NCI-H1105 (cell line): ENCODE measurements around the gene SUFU.

Experiments
- DNase-seq: peaks from one replicate; lab custom pipeline; 2025; lab: John Stamatoyannopoulos, UW

The SUFU gene

DNA sequence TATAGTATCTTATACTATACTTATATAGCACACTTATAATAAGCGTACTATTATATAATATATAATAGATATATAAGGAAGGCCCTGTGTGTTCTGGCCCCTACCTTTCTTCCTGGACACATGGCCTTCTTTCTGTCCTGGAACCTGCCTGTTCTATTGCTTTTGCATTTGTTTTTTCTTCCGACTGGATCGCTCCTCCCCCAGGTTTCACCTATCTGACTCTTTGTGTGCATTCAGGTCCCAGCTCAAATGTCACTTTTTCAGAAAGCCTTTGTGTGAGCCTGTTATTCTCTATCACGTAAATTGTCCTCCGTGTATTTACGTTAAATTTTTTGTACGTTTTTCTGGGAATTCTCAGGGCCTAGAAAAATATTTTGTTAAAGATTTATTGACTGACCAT lies 137.6 kb downstream of the SUFU start:
- peak; percentile 24 for DNase-seq

DNA sequence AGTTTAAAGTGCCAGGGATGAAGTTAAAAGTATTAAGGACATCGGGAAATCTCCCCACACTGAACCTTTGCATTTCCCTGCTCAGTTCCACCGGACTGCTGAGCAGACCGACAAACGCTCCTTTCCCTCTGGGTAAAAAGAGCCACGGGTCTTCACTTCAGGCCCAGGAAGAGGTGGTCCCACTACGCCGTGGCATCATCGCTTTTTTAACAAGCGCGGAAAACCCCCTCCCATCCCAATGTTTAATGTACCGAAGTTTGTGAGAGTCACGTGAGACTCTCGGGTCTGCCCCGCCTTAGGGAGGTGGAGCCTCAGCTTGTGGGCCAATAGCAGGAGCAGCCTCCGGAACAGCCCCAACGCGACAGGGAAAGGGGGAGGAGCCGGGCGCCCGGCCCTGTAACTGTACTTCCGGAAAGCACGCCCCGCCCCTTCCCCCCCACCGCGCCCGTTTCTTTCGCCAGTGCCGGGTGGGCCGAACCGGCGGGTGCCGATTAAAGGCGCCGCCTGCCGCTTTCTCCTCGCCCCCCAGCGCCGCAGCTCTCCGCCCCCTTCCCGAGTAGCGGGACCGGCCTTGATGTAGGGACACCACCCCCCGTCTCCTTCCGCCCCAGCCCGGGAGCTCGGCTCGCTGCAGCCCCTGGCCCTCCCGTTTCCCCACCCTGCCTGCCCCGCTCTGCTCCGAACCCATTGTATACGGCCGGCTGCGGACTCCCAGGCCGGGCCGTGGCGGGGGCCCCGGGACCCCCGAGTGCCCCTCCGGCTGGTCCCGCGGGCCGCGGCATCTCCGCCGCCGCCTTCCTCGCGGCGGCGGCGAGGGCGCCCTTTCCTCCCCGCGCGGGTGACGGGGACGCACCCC lies 138.3 kb downstream of the SUFU start:
- DNase-seq = peak; percentile 89

DNA sequence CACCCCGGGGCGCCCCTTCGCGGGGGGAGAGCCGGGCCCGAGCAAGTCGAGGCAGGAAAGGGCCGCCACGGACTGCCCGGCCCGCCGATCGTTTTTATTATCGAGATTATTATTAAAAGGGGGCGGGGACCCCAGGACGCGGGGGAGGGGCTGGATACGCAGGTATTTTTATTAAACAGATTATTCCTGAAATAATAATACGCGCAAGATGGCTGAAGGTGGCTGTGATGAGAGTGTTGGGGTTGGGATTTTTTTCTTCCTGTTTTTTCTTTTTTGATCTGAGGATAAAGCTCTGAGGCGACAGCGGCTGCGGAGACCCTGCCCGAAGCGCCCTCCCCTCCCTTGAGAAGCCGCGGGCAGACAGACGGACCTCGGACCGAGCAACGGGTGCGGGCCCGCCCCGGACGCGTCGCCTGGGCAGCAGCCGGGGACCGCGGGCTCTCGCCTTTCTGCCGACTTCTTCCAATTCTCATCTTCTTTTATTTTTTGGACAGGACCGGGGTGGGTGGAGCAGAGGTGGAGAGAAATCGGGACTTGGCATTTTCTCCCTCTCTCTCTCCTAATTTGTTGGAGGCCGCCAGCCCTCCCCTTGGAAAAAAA lies 139.1 kb downstream of the SUFU start:
- DNase-seq = peak; percentile 44

DNA sequence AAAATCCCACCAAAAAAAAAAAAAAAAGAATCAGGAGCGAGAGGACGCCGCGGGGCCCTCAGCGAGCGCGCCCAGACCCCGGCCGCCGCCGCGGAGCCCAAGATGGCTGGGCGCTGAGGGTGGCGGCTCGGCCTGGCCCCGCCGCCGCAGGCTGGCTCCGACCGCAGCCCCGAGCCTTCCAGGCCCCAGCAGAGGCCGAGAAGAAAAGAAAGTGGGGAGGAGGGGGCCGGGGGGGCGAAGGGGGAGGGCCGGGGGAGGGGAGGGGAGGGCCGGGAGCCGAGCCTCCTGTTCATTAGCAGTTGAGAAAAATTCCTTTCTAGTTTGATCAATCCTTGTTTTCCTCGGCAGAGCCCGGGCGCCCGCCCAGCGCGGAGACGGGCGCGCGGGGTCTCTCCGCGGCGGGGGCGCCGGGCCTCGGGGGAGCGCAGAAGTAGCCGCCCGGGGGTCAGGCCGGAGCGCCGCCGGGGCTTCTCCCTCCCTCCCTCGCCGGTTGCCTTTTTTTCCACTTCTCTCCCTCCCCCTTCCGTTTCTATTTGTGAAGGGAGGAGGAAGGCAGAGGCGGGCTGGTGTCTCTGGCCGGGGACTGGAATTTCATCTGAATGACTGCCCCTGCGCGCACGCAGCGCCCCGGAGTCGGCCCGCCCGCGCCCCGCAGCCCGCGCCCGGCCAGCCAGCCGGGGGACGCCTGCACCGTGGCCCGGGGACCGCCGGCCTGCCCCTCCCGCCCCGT lies 139.7 kb downstream of the SUFU start:
- peak; percentile 29 for DNase-seq

DNA sequence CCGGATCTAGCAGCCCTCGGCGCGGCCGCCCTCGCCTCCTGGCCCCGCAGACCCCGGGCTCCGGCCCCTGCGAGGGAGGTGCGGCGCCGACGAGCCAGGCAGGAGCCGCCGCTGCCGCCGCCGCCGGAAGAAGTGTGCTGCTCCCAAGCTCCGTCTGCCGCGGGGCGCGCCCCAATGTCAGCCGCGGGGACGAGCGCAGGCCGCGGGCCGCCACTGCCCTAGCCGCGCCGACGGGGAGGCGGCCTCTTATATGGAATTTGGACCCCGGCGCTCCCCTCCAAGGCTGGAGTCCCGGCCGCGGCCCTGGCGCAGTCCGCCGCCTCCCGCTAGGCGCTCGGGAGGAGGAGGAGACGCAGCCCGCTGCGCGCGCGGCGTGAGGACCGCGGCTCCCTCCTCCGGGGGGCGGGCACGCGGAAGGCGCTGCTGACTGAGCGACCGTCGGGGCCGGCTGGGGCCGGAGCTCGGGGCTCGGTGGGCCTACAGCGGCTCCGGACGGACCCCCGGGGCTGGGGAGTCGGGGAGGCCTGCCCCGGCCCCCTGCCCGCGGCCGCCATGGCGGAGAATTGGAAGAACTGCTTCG lies 140.4 kb downstream of the SUFU start, which contains the start of gene TRIM8:
TSS of gene TRIM8 (plus strand) at position 414 of the 580 bp plus-strand sequence. CDS start at position 553, 139 bp downstream.
- no peak for DNase-seq

DNA sequence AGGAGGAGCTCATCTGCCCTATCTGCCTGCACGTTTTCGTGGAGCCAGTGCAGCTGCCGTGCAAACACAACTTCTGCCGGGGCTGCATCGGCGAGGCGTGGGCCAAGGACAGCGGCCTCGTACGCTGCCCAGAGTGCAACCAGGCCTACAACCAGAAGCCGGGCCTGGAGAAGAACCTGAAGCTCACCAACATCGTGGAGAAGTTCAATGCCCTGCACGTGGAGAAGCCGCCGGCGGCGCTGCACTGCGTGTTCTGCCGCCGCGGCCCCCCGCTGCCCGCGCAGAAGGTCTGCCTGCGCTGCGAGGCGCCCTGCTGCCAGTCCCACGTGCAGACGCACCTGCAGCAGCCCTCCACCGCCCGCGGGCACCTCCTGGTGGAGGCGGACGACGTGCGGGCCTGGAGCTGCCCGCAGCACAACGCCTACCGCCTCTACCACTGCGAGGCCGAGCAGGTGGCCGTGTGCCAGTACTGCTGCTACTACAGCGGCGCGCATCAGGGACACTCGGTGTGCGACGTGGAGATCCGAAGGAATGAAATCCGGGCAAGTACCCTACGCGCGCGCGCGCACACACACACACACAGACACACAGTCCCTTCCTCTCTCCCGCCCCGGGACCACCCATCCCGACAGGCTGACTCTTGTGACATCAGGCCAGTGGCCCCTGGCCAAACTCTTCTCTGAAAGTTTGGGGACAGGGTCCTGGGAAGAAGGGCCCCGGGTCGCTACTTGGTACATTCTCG lies 141.0 kb downstream of the SUFU start:
- DNase-seq = peak; percentile 60

DNA sequence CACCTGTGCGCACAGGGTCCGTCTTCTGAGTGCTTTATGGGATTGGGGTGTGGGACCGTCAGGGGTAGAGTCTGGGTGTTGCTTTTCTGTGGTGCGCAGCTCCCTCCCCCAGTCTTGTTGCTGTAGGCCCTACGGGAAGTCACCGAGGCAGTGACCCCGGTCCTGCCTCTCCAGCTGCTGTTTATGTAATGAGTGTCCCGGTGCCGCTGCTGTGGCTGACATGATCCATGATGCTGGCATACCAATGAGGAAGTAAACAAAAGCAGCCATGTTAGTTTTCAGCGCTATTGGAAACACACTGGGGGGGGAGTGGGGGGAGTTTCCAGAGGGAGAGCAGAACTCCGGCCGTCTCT lies 141.6 kb downstream of the SUFU start:
- DNase-seq = no peak

DNA sequence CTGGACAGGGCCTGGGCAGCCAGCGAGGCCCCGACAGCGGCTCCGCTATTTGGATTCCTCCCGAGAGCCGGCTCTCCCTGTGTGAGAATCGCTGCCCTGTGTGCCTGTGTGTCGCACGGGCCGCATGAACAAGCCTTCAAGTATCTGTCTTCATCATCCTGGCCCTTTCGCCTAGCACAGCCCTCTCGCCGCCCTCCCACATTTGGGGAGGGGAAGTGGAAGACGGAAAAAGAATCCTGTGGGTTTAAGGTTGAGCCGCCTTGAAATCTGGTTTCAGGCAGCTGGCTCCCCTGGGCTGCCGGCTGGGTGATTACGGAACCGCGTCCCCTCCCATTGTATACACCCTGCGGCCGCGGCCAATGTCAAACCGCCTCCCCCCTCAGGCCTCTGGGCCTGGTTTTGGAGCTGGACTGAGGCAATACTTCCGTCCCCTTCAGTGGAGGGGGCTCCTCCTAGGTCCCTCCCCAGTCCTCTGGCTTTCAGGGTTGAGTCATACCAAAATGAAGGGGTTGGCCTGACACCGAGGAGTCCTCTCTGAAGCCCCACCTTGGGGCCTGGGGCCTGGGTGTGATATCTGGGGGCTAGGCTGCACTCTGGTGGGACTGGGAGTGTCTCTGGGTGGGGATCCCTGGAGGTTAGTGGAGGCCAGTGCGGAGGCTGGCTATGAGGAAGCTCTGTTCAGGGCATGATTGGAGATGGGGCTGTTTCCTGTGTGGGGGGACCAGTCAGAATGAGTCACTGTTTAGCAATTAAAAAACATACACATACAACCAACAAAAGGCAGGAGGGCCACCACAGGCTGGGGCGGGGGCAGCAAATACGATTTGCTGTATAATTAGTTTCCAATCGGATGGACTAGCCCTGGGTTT lies 142.2 kb downstream of the SUFU start:
- no peak for DNase-seq

DNA sequence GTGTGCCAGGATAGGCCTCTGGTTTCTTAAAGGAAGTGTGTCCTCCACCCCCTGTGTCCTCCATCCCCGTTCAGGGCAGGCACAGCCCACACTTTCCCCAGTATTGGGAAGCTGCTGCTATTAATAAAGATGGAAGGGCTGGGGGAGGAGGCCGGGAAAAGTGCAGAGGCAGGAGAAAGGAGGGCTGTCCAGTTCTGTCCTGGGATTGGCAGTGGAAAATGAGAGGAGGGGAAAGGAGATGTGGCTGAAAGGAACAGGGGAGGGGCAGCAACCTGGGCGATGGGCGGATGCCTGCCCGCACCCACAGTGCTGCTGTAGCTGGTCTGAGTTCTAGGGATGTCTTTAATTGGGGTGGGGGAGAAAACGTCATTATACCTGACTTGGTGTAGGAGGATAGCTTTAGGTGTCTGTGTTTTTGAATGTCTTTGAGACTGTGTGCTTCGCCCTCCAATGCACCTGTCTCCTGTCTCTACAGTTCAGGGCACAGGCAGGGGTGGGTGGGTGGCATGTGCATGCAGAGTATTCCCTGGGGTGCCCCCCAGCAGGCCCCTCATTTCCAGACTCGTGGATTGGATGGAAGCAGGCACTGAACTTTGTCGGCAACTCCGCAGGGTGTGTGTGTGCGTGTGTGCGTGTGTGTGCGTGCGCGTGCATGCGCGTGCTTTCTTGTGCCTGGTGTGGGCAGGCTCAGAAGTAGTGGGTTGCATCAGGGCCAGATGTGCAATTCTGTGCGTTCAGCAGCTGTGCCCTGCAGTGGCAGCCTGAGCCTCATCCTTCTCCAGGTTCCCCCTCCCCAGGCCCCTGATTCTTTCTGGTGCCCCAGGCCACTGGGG lies 143.1 kb downstream of the SUFU start:
- DNase-seq = no peak

DNA sequence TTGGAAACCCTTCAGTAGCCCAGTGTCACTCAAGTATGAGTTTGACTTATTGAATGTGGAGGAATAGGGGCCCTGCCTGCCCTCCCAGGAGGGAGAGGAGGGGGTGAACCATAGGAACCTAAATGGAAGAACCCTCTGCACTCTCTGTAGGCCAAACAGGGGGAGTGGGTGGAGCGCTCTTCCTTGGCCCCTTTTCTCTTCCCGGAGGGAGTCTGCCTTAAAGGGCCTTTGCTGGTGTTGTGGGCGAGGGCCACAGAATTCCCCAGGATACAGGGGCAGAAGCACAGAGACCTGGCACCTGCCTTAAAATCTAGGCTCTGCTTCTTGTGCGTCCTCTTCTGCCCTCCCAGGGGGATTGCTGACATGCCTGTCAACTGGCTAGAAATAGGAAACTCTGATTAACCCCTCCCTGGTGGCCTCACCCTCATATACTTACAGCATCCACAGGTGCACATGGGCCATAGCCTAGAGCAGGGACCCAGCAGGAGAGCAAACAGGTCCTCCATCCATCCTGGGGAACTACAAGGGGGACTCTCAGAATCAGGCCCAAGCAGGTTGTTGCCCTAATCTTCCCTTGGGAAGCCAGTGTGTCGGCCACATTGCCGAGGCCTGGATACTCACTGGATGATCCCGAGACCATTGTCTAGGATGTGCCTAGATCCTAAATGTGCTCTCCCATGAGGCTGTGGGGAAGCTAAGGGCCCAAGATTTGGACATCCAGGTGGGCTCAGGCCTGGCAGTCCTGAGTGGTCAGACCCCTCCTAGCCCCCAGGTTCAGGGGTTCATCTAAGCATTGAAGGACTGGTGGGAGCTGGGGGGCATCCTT lies 143.9 kb downstream of the SUFU start:
- DNase-seq = no peak

DNA sequence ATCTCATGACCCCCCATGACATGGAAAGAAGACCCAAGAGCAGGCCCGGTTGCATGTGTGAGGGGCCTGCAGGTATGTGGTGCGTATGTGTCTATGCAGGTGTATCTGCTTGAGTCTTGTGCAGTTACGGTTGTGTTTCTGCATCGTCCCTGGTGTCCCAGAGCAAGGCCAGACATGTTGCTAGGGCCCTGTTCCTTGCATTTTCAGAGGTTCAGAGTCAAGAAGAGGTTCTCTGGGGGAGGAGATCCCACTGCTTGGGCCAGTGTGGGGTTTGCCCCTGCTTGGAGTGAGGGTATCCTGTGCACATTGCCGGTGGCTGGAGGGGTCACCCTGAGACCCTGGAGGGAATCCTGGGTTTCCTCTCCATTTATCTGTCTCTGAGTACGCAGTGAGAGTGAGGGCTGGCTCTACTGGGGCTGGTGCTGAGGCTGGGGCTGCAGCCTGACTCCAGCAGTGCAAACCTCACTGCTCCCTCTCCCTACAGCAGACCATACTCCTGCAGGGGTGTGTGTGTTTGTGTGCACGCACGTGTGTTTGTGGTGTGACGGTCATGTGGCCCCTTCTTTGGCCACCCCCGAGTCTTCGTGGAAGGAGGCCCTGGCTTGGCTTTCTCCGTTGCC lies 144.6 kb downstream of the SUFU start:
- no peak for DNase-seq

DNA sequence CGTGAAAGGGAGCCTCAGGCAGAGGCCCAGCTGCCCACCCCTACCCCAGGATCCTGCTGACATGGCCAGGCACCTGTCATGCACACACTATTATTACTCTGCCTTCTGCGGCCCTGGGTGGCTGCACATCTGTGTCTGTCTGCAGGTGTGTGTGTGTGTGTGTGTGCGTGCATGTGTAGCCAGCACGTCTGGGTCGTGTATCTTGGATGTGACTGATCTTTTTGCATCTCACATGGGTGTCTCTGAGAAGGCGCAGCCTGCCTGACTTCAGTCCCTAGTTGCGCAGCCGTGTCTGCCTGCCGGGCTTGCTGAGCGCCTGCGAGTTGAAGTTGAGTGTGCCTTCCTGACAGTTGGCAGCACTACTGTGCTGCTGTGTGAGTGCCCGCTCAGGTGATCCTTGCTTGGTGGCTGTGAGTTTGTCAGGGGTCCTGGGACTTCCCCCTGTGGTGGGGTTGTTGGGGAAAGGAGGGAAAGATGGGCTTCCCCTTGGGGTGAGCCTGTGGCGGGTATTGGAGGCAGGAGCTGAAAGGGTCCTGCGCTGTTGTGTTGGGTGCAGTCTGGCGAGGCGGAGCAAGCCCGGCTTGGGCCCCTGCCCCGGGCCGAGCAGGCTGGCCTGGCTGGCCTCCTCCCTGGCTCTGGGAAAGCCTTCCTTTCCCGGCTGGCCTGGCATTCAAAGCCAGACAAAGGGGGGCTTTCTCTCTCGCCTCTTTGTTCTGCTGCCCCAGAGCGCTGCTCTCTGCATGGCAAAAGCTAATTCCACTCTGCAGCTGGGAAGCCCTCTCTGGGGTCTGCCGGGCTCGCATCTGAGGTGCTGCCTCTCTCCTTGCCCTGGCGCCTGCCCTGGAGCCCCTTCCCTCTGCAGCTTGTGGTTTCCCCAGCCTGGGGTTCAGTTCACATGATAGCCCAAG lies 145.4 kb downstream of the SUFU start:
- no peak for DNase-seq

DNA sequence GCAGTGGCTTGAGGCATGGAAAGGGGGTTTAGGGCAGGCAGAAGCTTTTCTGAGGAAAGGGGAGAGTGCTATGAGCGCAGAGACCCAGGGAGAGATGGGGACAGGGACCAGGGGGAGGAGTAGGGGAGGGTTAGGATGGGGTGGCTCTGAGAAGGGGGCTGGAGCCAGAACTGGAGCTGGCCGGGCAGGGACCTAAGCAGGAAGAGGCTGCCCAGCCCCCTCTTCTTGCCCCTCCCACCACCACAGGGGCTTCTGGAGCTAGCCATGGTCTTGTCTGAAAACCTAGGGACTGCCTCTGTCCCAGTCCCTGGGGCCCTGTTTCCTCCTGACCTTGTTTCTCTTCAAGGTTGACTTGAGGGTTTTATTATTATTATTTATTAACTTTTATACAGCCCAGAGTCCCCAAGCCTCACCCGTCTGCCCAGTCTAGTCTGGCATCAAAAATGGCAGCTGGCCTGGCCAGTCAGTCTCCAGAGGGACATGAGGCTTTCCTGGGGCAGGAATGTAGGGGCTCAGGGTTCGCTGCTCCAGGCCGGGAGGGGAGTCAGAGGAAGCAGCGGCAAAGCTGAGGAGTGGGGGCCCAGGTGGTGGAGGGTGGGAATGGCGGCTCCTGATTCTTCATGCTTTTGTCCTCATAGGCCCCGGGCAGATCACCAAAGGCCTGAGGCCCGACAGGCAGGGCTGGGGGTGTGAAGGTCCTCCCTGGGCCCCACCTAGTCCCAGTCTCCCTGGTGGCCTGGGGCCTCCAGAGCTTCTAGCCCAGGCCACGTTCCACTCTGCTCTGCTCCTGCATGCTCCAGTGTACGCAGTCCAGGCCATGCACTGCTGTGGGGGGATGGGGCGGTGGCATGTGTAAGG lies 146.3 kb downstream of the SUFU start:
- no peak for DNase-seq

DNA sequence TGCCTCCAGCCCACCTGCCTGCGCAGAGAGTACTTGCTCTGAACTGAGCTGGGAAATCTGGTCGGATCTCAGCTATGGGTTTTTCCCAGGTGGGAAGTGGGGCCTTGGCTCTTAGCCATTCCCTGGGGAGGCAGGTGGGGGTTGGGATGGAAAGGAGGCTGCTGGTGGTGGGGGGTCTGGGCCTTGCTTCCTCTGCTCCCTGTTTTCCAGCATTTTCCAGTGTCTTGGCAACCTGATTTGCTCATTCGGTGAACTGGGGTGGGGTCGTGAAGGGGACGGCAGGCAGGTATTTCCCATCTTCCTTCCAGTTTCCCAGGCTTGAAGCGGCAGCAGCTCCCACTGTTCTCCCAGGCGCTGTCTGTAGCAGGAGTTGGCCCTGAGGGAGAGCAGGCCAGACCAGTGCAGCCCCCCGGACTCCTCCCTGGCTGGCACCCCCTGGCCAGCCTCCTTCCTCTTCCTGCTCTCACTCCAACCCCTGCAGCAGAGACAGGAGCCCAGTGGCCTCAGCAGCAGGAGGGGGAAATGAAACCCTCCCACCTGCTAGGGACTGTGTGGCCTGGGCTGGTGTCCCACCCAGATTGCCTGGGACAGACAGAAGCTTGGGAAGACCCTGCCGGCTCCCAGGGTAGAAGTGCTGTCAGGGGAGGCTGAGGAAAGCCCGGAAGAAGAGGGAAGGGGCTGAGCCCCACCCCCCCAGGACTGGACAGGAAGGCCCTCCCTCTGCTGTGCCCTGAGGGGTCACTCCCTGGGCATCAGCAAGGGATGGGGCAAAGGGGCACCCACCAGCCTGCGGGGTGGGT lies 147.1 kb downstream of the SUFU start:
- DNase-seq = no peak

DNA sequence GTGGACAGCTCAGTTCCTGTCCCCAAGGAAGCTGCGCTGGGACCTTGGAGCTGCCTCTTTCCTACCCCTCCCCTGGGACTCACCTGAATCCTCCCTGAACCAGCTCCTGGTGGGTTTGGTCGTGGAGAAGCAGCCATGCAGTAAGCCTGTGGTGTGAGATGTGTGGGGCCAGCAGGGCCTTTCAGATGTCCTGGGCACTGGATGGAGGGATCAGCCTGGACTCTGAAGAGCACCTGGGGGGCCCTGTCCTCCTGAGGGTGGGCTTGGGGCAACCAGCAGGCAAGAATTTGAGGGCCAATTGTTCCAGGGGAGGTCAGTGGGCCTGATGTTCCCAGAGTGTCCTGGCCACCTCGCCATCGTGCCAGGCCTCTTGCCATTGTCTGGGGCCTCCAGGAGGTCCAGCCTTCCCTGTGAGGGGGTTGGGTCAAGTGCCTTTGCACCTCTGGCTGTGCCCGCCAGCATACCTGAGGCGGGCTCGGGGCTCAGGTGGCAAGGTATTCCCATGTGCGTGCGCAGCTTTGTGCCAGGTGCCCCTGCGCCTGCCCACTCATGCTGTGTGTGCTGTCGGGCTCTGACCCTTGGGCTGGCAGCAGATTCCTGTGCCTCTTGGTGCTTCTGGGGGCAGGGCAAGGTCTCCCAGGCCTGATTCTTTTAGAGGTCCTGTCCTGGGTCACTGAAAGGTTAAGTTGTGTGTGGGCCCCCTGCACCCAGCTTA lies 147.8 kb downstream of the SUFU start:
- DNase-seq = no peak
